Keratinocyte (primary cell): Measurements from ENCODE around the gene TSKU. TPM values are rescaled to one million over a fixed set of nuclear protein-coding genes. Genes with fewer than 3 reads are reported as not detected.
A peak's percentile ranks its signal among the peaks of the same experiment; 100 is the strongest.

Source experiments
- DNase-seq: peaks from one replicate; pipeline ENCODE4 v3.0.0-alpha.2; 2011; ENCODE audit warnings: low read depth, missing footprints, low spot score
- FAIRE-seq: peaks from 2 replicates; lab custom pipeline; 2011; peaks lifted over from hg19 to GRCh38; lab: Jason Lieb, UNC
- H2AFZ ChIP-seq: 2 replicates; pipeline ENCODE4 v1.6.0; 2012; ENCODE audit warnings: low read length, control low read depth, inconsistent platforms; ENCODE audit not compliant: control insufficient read depth
- H3K27ac ChIP-seq: 2 replicates; pipeline ENCODE4 v1.5.1; 2011; ENCODE audit warnings: low read length; ENCODE audit not compliant: control insufficient read depth, insufficient read depth
- H3K27me3 ChIP-seq: 3 replicates; pipeline ENCODE4 v1.6.0; 2011; ENCODE audit warnings: low read length; ENCODE audit not compliant: control insufficient read depth, insufficient read depth; ENCODE audit errors: extremely low read depth
- H3K36me3 ChIP-seq, 2 experiments: 2 replicates in 1 of 2; 3 replicates in 1 of 2; pipeline ENCODE4 v1.5.1; 2011; ENCODE audit warnings: low read length in 2 of 2, mild to moderate bottlenecking in 1 of 2; ENCODE audit not compliant: control insufficient read depth in 2 of 2, insufficient read depth in 2 of 2; ENCODE audit errors: extremely low read depth in 1 of 2
- H3K4me1 ChIP-seq: 3 replicates; pipeline ENCODE4 v1.5.1; 2011; ENCODE audit warnings: low read length; ENCODE audit not compliant: control insufficient read depth, insufficient read depth; ENCODE audit errors: extremely low read depth
- H3K4me2 ChIP-seq: 3 replicates; pipeline ENCODE4 v1.6.0; 2011; ENCODE audit warnings: low read depth, low read length; ENCODE audit not compliant: control insufficient read depth, insufficient read depth; ENCODE audit errors: extremely low read depth
- H3K4me3 ChIP-seq, 3 experiments: fragments of 200-600 bp in 1 of 3; sonication (generic) in 1 of 3; 2 replicates in 2 of 3; 3 replicates in 1 of 3; pipeline ENCODE4 v1.5.1; 2011 to 2016; ENCODE audit warnings: low read length in 3 of 3, mild to moderate bottlenecking in 3 of 3, control low read depth in 2 of 3, inconsistent platforms in 1 of 3, low read depth in 1 of 3, mixed read lengths in 1 of 3, mixed run types in 1 of 3, moderate library complexity in 1 of 3; ENCODE audit not compliant: control insufficient read depth in 2 of 3, insufficient read depth in 2 of 3; ENCODE audit errors: extremely low read depth in 1 of 3
- H3K79me2 ChIP-seq: 2 replicates; pipeline ENCODE4 v1.6.0; 2012; ENCODE audit warnings: low read length; ENCODE audit not compliant: control insufficient read depth, insufficient read depth
- H3K9ac ChIP-seq: 3 replicates; pipeline ENCODE4 v1.6.0; 2011; ENCODE audit warnings: low read length; ENCODE audit not compliant: control insufficient read depth, insufficient read depth; ENCODE audit errors: extremely low read depth
- H3K9me1 ChIP-seq: 3 replicates; pipeline ENCODE4 v1.6.0; 2011; ENCODE audit warnings: low read length; ENCODE audit not compliant: control insufficient read depth, insufficient read depth; ENCODE audit errors: extremely low read depth
- H3K9me3 ChIP-seq: 2 replicates; pipeline ENCODE4 v1.5.1; 2012; ENCODE audit warnings: low read depth, low read length; ENCODE audit not compliant: control insufficient read depth
- H4K20me1 ChIP-seq: 3 replicates; pipeline ENCODE4 v1.6.0; 2011; ENCODE audit warnings: low read length; ENCODE audit not compliant: control insufficient read depth, insufficient read depth; ENCODE audit errors: extremely low read depth
- CTCF ChIP-seq, 3 experiments: IDR thresholded peaks in 1 of 3; conservative IDR thresholded peaks in 1 of 3; optimal IDR thresholded peaks in 1 of 3; 2 replicates in 2 of 3; 3 replicates in 1 of 3; pipeline versions ENCODE3 to v1.5.1; 2011; ENCODE audit warnings: low read length in 3 of 3, mild to moderate bottlenecking in 3 of 3, moderate library complexity in 2 of 3, control low read depth in 1 of 3, inconsistent platforms in 1 of 3; ENCODE audit not compliant: insufficient read depth in 2 of 3; ENCODE audit errors: extremely low read depth in 1 of 3
- EZH2 ChIP-seq: IDR thresholded peaks from one replicate; pipeline ENCODE4 v1.6.1; 2012; ENCODE audit warnings: inconsistent platforms, mild to moderate bottlenecking, low read length, moderate library complexity
- dilution Hi-C: fragments of 300-500 bp; cut with MboI; formaldehyde crosslinking; loops from one replicate; pipeline ENCODE4 v1.7.0; 2020; ENCODE audit warnings: low sequenced_read_pairs; ENCODE audit not compliant: extremely low pct_ligation_motif_present
- polyA plus RNA-seq, 5 experiments: library from polyadenylated mRNA; depleted of rRNA in 3 of 5; stranded (reverse) in 3 of 5; stranded (forward) in 1 of 5; unstranded in 1 of 5; fragments of >200 nt; gene quantifications; 1 replicate in 1 of 5; 2 replicates in 3 of 5; 3 replicates in 1 of 5; pipeline versions ENCODE4 v1.2.1 to v1.2.3, GENCODE V29; 2011 to 2012; ENCODE audit warnings: missing spikeins in 2 of 5, low read depth in 1 of 5, low replicate concordance in 1 of 5

TSKU gene
- polyA plus RNA-seq, 1 donor (not counting 4 experiments of a cell fraction or from before 2014, with no cell fraction given): 22.8 TPM

- Histone ChIP-seq H3K9ac (peak overlapping the region; percentile 24), H3K27me3 (no peaks in the 10 kb centered on the region), H3K9me1 (peaks cover 5% of the 10 kb centered on the region), H3K4me1 (peaks cover 15% of the 10 kb centered on the region), H4K20me1 (peaks cover 19% of the 10 kb centered on the region), H3K9me3 (no peaks in the 10 kb centered on the region), H3K4me3 (no peak overlapping the region), H3K4me2 (peak overlapping the region; percentile 59), H3K36me3 (peaks cover 18 to 27% of the 10 kb centered on the region in 2 experiments), H3K27ac (no peak overlapping the region), H3K79me2 (peaks cover 31% of the 10 kb centered on the region), H2AFZ (no peak overlapping the region)
- dilution Hi-C loops: no loop called here
- TF ChIP-seq CTCF (optimal IDR thresholded peaks at IDR 0.05 in 1 of 3, IDR thresholded peaks at IDR 0.05 in 1 of 3, conservative IDR thresholded peaks at IDR 0.05 in 1 of 3; ENCODE audit: extremely low read depth in 1 of 3, insufficient read depth in 2 of 3, low read length in 3 of 3) (no peak), EZH2 (no peak)
- peak; percentile 17 for FAIRE-seq
- no peak for DNase-seq
Measured at GRCh38 chr11:76798671-76799065, 15.5 kb downstream of the TSKU start.

GRCh38 chr11:76799066-76799804 lies 16.1 kb downstream of the TSKU start:
- dilution Hi-C loops: no loop called here
- peak overlapping the region; percentile 59 for H3K4me2 ChIP-seq
- FAIRE-seq (no peak), DNase-seq (no peak)
- peaks cover 13 to 24% of the 10 kb centered on the region in 2 experiments for H3K36me3 ChIP-seq
- no peak overlapping the region for H3K4me3 ChIP-seq
- peak overlapping the region; percentile 24 for H3K9ac ChIP-seq
- TF ChIP-seq EZH2: no peak
- peak; percentile 61 to 91 (median 87) for TF ChIP-seq CTCF (optimal IDR thresholded peaks at IDR 0.05 in 1 of 3, IDR thresholded peaks at IDR 0.05 in 1 of 3, conservative IDR thresholded peaks at IDR 0.05 in 1 of 3; ENCODE audit: extremely low read depth in 1 of 3, insufficient read depth in 2 of 3, low read length in 3 of 3)
- H2AFZ ChIP-seq: no peak overlapping the region
- no peaks in the 10 kb centered on the region for H3K27me3 ChIP-seq
- peaks cover 25% of the 10 kb centered on the region for H3K79me2 ChIP-seq
- H3K9me3 ChIP-seq: no peaks in the 10 kb centered on the region
- H3K9me1 ChIP-seq: peaks cover 2% of the 10 kb centered on the region
- peaks cover 15% of the 10 kb centered on the region for H4K20me1 ChIP-seq
- H3K4me1 ChIP-seq: peaks cover 9% of the 10 kb centered on the region
- no peak overlapping the region for H3K27ac ChIP-seq
